ENCODE results near the gene KCNK1.

DNA sequence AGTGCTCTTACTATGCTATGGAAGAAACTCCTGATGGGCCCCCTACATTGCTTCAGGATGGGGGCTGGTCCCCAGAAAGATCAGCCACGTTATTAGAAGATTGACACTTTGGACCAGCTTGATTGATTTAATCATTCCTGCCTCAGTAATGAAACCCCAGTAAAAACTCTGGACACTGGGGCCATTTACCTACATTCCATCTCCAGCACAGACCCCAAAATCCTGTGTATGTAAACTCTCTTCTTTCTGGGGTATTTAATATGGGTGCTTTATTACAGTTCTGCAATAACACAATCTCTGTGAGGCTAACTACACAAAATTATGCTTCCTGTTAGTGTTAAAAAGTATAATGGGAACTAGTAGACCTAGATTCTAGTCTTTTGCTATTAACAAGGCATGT lies 96.6 kb downstream of the KCNK1 start:
- TF ChIP-seq POLR2A (IDR thresholded peaks at IDR 0.05) = no peak
- TF ChIP-seq, protein P1, sequence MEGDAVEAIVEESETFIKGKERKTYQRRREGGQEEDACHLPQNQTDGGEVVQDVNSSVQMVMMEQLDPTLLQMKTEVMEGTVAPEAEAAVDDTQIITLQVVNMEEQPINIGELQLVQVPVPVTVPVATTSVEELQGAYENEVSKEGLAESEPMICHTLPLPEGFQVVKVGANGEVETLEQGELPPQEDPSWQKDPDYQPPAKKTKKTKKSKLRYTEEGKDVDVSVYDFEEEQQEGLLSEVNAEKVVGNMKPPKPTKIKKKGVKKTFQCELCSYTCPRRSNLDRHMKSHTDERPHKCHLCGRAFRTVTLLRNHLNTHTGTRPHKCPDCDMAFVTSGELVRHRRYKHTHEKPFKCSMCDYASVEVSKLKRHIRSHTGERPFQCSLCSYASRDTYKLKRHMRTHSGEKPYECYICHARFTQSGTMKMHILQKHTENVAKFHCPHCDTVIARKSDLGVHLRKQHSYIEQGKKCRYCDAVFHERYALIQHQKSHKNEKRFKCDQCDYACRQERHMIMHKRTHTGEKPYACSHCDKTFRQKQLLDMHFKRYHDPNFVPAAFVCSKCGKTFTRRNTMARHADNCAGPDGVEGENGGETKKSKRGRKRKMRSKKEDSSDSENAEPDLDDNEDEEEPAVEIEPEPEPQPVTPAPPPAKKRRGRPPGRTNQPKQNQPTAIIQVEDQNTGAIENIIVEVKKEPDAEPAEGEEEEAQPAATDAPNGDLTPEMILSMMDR (IDR thresholded peaks at IDR 0.05 in 4 of 5, conservative IDR thresholded peaks at IDR 0.05 in 1 of 5) = no peak
